Stimulated activated CD4-positive, alpha-beta T cell treated with anti-CD3 and anti-CD28 coated beads, Interleukin-12 subunit alpha, Interleukin-12 subunit beta, amount 100 ng/mL, for 24 hours (primary cell): Measurements from ENCODE around the gene MZF1.
A peak's percentile ranks its signal among the peaks of the same experiment; 100 is the strongest.

ENCODE experiments used
- DNase-seq, 2 experiments: peaks; one replicate each; pipeline ENCODE4 v3.0.0-alpha.2; 2020; ENCODE audit warnings: low read depth in 2 of 2

The MZF1 gene

DNA sequence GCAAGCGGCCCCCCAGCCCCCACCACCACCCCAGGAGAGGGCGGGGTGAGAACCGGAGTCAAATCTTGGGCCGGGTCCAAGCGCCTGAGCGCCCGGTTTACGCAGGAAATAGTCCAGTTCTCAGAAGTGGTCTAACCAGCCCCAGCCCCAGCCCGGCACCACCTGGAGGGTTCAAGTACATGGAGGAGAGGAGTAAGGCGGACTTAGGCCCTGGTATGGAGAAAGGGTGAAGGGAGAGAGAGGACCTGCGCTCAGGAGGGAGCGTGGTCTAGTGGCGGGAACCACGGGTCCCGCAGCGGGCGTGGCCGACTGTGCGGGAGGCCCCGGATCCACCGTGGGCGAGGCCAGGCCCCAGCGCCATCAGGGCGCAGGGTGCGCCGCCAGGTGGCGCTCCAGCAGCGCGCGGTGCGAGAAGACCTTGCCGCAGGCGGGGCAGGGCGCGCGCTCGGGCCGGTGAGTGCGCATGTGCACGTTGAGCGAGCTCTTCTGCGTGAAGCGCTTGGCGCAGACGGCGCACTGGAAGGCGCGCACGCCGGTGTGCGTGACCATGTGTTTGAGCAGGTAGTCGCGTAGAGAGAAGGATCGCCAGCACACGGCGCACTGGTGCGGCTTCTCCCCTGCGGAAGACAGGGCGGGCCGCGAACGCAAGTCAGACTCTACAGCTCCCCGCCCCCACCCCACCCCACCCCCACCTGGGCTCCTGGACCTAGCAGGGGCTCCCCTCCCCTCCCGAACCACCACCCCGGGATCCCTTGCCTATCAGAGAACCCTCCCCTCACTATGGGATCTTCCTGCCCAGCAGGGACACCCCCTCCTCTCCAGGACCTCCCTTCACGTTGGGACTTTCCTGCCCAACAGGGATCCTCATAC is 59.2 kb downstream of the MZF1 start:
- DNase-seq: peak; percentile 87 to 95

DNA sequence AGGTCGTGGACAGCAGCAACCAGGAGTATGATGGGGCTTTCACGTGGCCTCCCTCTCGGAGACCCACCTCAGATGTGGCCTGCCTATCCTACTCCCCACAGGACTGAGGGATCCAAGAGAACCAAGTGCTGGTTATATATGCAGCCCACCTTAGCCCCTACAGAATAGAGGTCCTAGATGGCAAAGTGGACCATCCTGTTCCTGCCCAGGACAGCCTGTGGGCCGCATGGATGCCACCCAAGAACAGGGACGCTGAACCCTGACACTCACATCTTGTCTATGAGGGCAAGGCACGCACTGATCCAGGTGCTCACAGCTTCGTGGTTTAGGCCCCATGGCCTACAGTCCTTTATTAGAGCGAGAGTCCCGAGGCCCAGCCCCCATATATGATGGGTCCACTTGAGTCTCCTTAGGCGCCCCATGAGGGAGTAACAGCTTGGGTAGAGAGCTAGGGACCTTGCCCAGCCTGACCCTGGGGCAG is 59.9 kb downstream of the MZF1 start:
- DNase-seq: no peak
